ENCODE measurements around the gene TOMM20L.

- TF ChIP-seq REST (IDR thresholded peaks at IDR 0.05; ENCODE audit: insufficient read depth in 1 of 2, low read depth in 2 of 2, low read length in 1 of 2) (no peak), SIN3A (IDR thresholded peaks at IDR 0.05; ENCODE audit: borderline replicate concordance, insufficient read depth, low read depth, low read length) (no peak)
These were observed 60.0 kb downstream of the TOMM20L start for GRCh38 chr14:58455593-58456265.
